GM18867 (cell line): Measurements from ENCODE around the gene PSMD1.
"Not testable (repeated sequence)": the region's sequence is repeated elsewhere in the genome, so short reads cannot be mapped to it uniquely, and the experiment has no call there.

Source experiments
- ATAC-seq: cut with Tn5 transposase; IDR thresholded peaks from one replicate; pipeline ENCODE4 v1.9.1; 2021; ENCODE audit warnings: mild to moderate bottlenecking, moderate library complexity; ENCODE audit not compliant: unreplicated experiment

Gene PSMD1

DNA sequence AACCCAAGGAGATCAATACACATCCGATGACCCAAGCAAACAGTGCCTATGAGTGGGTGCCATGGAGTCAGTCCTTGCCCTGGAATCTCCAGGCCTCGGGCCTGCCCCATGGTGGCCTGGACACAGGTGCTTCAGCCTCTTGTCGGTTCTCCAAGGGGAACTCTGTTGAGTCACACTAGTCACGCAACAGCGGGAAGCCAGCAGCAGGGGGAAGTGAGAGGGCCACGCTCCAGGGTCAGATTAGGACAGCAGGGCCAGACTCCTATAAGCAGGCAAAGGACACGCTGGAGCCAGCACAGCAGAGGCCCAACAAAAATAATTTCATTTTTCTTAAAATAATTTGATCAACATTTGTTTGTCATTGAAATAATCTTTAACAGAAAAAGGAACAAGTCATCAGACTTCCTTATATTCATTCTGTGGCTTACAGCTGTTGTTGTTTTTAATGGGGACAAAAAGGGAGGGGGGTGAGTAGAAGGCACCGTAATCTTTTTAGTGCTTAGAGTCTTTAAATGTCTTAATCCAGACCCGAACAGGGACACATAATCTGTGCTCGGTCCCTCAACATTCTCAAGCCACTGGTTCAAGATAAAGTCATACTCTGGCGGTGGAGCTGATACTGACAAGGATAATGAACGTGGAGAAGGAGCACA is 125.3 kb downstream of the PSMD1 start:
- peak; percentile 48 for ATAC-seq

GRCh38 chr2:231182513-231182899 is 125.8 kb downstream of the PSMD1 start:
- no peak for ATAC-seq

DNA sequence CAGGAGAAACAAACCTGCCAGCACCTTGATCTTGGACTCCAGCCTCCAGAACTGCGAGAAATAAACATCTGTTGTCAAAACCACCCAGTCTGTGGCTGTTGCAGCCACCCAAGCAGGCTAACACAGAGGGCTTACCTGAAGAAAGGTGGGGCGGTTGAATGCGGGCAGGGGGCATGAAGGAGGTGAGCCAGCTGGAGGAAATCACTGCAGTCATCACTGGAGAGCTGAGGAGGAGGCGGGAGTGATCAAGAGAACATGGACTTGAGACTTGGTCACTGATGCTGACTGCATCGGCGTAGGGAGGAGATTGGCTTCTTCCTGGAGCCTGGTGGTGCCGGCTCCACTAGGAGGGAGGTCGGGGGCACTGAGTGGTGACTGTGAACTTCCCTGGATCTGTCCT is 127.2 kb downstream of the PSMD1 start:
- no peak for ATAC-seq

DNA sequence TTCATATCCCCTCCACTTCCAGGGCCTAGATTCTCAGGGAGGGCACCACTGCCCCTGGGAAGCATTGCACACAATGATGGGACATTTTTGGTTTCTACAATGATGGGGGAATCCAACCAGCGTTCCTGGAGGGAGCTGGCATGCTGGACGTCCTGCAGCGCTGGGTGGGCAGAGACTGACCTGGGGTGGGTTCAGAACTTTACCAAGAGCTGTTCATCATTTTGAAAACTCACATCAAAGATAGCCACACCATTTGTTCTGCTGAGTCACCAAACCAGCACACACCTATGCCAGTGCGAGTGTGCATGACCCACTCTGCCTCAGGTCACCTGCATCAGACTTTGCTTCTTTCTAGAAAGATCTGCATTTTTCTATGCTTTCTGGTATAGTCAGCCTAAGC is 127.7 kb downstream of the PSMD1 start:
- ATAC-seq = no peak

- no peak for ATAC-seq
Measured at GRCh38 chr2:231185050-231185725, 128.5 kb downstream of the PSMD1 start.

- ATAC-seq = no peak
Measured at GRCh38 chr2:231185886-231186285, 129.2 kb downstream of the PSMD1 start.

- ATAC-seq = no peak
Measured at GRCh38 chr2:231186325-231186724, 129.7 kb downstream of the PSMD1 start.

- no peak for ATAC-seq
Measured at GRCh38 chr2:231187736-231188505, 131.3 kb downstream of the PSMD1 start.

GRCh38 chr2:231188506-231189170 is 132.0 kb downstream of the PSMD1 start:
- ATAC-seq = no peak

GRCh38 chr2:231189171-231189530 is 132.5 kb downstream of the PSMD1 start:
- ATAC-seq = no peak

GRCh38 chr2:231189571-231190495 is 133.2 kb downstream of the PSMD1 start:
- ATAC-seq = no peak

- ATAC-seq = no peak
Measured at GRCh38 chr2:231190531-231191197, 134.0 kb downstream of the PSMD1 start.

GRCh38 chr2:231191896-231192872 is 135.5 kb downstream of the PSMD1 start:
- ATAC-seq = no peak

GRCh38 chr2:231193216-231193615 is 136.5 kb downstream of the PSMD1 start:
- ATAC-seq = no peak

DNA sequence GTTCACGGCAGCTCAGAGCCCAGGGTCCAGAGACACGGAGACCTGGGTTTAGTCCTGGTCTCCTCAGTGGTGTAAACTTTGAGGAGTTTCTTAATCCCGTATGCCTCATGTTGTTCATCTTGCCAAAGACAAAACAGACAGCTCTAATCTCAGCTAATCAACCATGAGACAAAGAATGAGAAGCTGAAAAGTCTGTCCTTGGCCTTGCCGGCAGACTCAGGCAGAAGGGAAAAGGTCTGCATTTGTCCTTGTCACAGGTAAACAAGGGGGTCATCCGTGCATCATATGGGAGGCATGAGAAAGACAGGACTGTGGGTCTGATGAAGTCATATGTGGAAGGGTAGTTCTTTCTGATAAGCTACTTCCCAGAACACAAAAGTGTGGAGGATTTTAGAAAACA is 139.9 kb downstream of the PSMD1 start:
- no peak for ATAC-seq

GRCh38 chr2:231197196-231197595 is 140.5 kb downstream of the PSMD1 start:
- ATAC-seq = not testable (repeated sequence)

DNA sequence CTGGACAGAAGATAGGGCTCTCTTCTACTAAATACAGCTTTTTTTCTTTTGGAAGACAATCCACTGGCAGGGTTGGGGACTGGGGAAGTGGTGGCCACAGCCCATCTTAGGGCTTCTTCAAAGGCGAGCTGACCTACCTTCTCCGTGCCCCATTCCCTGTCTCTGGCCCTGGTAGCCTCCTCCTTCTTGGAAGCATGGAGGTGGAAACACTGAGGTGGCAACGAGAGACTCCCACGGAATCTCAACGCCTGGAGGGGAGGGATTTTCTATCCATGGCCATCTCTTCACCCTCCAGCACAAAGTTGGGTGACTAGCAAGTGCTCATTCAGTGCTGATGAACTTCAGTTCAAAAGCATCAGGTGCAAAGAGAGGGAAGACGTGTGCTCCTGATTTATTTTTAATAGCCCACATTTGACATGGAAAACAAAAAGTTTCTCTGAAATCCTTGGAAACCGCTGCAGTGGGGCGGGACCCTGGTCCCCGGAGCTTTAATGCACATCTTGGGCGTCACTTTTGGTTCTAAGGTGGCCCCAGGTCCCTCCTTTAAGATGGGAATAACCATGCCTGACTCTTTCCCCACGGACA is 141.1 kb downstream of the PSMD1 start:
- no peak for ATAC-seq
